ENCODE measurements around the gene UBXN1. TPM values are rescaled to one million over a fixed set of nuclear protein-coding genes. Genes with fewer than 3 reads are reported as not detected.
"Not testable (repeated sequence)": the region's sequence is repeated elsewhere in the genome, so short reads cannot be mapped to it uniquely, and the experiment has no call there.

UBXN1 gene
- total RNA-seq, 3 donors from 2014 or later, result 151 to 174 (median 157) TPM

DNA sequence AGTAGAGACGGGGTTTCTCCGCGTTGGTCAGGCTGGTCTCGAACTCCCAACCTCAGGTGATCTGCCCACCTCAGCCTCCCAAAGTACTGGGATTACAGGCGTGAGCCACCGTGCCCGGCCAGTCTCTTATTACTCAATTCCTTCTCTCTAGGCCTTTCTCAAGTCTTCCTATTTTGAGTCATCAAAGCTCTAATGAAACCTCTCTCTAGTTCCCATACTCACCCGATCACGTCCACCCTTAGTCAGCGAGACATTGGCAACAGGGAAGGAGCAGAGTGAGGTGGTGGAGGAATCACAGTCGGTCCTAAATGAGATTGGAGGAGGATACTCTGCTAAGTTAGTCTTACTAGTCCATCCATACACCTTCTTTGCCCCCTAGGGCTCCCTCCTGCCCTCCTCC lies 23.4 kb upstream of the UBXN1 start:
- ATAC-seq, result no peak
- no peaks in the 10 kb centered on the region for H3K27me3 Mint-ChIP-seq (ENCODE audit: low read depth)
- peaks cover 20% of the 10 kb centered on the region for H3K4me1 Mint-ChIP-seq (ENCODE audit: low read depth)
- DNase-seq, result no peak
- H3K4me3 Mint-ChIP-seq, result no peak overlapping the region
- no peaks in the 10 kb centered on the region for H3K9me3 Mint-ChIP-seq
- H3K36me3 Mint-ChIP-seq (ENCODE audit: insufficient read depth), result peaks cover 5% of the 10 kb centered on the region

DNA sequence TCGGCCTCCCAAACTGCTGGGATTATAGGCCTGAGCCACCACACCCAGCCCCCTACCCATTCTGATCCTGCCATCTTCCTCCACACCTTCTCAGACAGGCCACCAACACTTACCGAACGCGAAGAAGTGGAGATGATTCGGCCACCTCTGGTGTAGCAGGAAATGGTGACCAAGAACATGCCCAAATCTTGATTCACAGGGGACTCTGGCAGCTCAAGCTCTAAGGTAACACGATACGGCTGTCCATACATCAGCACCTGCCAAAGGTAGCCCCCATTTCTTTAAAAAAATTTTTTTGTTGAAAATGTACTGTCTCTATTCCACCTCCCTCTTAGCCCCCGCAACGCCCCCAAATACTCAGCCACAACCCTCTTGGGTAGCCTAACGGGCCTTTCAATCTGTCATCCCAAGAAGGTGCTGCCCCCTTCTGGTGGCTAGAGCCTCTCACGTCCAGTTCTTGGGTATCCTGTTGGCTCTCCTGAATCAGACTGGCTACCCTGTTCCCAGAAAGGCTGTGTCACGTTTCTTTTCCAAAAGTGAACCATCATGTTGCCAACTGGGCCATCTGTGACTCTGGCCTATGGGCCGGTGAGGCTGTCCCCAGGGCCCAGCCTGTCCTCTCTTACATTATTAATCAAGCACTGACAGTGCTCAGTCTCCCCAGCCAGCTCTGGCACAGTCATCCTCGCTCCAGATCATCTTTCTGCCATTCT lies 15.7 kb upstream of the UBXN1 start:
- H3K4me3 Mint-ChIP-seq, result no peak overlapping the region
- H3K9me3 Mint-ChIP-seq, result no peaks in the 10 kb centered on the region
- H3K4me1 Mint-ChIP-seq (ENCODE audit: low read depth), result peaks cover 6% of the 10 kb centered on the region
- ATAC-seq, result peak; percentile 93 to 96
- no peaks in the 10 kb centered on the region for H3K27me3 Mint-ChIP-seq (ENCODE audit: low read depth)
- peaks cover 20% of the 10 kb centered on the region for H3K36me3 Mint-ChIP-seq (ENCODE audit: insufficient read depth)
- DNase-seq, result peak; percentile 75

DNA sequence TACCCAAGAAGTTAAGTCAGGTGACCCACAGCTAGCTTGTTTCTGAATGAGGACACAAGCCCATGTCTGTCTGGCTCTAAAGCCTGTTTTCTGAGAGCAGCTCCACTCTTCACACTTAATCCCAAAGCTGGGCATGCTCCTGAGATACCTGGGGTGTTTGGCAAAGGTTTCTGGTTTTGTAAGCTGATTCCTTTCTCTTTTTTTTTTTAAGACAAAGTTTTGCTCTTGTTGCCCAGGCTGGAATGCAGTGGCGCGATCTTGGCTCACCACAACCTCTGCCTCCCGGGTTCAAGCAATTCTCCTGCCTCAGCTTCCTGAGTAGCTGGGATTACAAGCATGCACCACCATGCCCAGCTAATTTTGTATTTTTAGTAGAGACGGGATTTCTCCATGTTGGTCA lies 14.8 kb upstream of the UBXN1 start:
- not testable (repeated sequence) for H3K27me3 Mint-ChIP-seq (ENCODE audit: low read depth); H3K4me1 Mint-ChIP-seq (ENCODE audit: low read depth); H3K9me3 Mint-ChIP-seq; H3K4me3 Mint-ChIP-seq; DNase-seq; ATAC-seq
- H3K36me3 Mint-ChIP-seq (ENCODE audit: insufficient read depth), result peaks cover 20% of the 10 kb centered on the region

DNA sequence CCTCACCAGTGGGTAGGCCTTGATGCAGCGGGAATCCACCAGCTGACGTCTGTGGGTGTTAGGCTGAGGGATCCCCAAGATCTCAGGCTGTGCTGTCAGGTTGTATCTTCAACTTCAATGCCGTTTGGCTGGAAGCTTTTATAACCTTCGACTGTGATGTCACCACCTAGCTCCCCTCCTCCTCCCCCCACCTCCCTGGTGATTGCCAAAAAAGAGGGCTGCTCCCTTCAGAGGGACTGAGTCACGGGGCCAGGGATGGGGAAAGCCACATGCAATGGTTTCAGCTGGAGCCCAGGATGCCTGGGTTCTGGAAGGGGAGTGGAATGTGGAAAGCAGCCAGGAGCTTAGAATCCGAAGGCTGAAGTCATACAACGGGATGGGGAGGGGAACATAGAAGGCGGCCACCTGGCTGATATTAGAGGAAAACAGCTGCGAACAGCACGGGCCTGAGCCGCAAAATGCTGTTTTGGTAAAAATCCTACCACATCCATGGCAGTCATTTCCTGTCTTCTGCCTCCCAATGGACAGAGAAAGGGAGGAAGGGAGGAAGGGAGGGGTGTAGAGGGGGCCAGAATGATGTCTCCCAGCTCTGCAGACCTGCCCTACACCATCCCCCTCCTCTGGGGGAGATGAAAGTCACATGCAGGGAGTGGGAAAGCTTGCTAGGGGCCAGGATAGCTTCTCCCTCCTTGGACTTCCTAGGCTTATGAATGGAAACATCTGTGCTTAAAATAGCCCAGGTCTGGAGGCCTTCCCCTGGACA lies 10.7 kb upstream of the UBXN1 start, which contains the start of gene LRRN4CL:
TSS of gene LRRN4CL (minus strand) at position 110 of the 763 bp plus-strand sequence. CDS start 1,022 bp downstream, outside the sequence.
- Mint-ChIP-seq H3K4me3 (no peak within 1 kb of the TSS), H3K9me3 (no peaks in the 10 kb centered on the region), H3K27me3 (ENCODE audit: low read depth) (peaks cover 4% of the 10 kb centered on the region), H3K4me1 (ENCODE audit: low read depth) (peaks cover 1% of the 10 kb centered on the region), H3K36me3 (ENCODE audit: insufficient read depth) (peaks cover 16% of the 10 kb centered on the region)
- DNase-seq (no peak), ATAC-seq (no peak)

DNA sequence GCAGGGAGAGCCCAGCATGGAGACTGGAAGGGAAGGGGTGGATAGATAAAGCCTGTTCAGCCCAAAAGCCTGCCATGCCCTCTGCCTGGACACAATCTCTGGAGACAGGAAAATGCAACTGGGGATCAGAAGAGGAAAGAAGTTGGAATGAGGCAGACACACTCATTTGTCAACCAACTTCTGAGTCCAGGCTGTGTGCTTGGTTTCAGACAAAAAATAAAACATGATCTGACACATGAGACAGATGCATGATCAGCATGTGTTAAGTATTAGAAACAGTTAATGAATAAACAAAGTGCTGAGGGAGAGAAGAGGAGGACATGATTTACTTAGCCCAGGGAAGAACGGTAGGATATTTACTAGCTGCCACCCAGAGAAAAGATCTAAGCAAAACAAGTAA lies 9.6 kb upstream of the UBXN1 start:
- Mint-ChIP-seq H3K36me3 (ENCODE audit: insufficient read depth) (peaks cover 16% of the 10 kb centered on the region), H3K9me3 (no peaks in the 10 kb centered on the region), H3K4me1 (ENCODE audit: low read depth) (no peaks in the 10 kb centered on the region), H3K4me3 (no peak overlapping the region), H3K27me3 (ENCODE audit: low read depth) (peaks cover 4% of the 10 kb centered on the region)
- ATAC-seq (no peak), DNase-seq (no peak)

DNA sequence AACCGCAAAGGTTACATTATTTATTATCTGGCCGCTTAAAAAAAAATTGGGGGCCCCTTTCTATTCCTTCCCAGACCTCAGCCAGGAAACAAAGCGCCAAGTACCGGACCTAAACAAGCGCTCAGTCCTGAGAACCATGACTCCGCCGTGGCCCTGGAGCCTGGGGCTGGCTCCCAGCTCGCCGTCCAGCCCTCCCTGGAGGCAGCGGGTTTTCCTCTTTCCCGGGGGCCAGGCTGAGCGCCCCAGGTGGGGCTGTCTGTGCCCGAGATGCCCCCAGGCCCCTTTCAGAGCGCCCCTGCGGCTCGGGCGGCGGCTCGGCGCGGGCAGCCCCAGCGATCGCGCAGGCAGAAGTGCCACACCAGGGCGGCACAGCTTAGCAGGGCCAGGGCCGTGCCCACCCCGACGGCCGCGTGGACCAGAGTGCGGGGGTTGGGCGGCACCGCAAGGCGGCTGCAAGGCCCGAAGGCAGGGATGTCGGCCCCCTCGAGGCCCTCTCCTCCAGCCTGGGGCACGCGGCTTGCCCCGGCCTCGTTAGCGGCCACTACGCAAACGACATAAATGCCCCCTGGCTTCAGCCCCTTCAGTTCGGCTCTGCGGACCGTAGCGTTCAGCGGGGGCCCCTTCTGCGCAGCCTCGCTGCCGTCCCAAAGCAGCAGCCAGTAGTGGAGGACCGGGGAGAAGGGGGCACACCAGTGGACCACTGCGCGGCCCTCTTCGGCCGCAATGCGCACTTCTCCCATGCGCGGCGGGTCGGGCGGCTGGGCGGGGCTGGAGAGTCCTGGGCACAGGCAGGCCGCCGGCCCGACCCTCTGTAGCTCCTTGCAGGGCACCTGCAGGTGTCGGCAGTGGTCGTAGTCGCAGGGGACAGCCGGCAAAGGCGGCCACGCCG lies 8.9 kb upstream of the UBXN1 start:
- H3K36me3 Mint-ChIP-seq (ENCODE audit: insufficient read depth), result peaks cover 14% of the 10 kb centered on the region
- no peak for DNase-seq
- H3K4me1 Mint-ChIP-seq (ENCODE audit: low read depth), result no peaks in the 10 kb centered on the region
- H3K4me3 Mint-ChIP-seq, result no peak overlapping the region
- peak in 1 of 2 donors; percentile 37 for ATAC-seq
- H3K9me3 Mint-ChIP-seq, result no peaks in the 10 kb centered on the region
- peaks cover 4% of the 10 kb centered on the region for H3K27me3 Mint-ChIP-seq (ENCODE audit: low read depth)

DNA sequence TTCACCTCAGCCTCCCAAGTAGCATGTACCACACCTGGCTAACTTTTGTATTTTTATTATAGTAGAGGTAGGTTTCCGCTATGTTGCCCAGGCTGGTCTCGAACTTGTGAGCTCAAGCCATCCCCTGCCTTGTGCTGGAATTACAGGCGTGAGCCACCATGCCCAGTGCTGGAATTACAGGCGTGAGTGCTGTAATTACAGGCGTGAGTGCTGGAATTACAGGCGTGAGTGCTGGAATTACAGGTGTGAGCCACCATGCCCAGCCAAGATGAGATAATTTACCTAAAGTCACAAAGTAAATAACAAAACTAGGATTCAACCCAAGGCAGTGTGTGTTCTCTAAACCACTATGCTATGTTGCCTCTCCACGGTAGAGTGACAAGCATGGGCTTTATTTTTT lies 3.6 kb upstream of the UBXN1 start:
- Mint-ChIP-seq H3K36me3 (ENCODE audit: insufficient read depth) (peaks cover 8% of the 10 kb centered on the region), H3K27me3 (ENCODE audit: low read depth) (no peaks in the 10 kb centered on the region), H3K9me3 (no peaks in the 10 kb centered on the region), H3K4me1 (ENCODE audit: low read depth) (peaks cover 17% of the 10 kb centered on the region), H3K4me3 (no peak overlapping the region)
- ATAC-seq (no peak), DNase-seq (no peak)

DNA sequence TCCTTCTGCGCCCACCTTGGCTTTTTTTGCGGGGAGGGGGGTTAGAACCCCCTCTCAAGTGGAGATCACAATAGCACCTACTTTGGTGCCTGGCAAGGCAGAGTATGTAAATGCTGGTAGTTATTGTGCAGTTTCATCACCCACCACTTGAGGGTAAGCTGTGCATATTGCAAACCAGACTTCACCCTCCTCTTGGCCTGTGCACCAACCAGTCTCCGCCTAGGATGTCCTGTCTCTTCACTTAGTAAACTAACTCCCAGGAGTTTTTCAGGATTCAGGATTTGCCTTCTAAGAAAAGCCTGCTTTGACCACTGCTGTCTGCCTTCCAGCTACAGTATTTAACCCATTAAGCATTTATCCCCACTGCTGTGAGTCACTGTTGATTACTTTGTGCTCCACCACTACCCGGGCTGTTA lies 2.0 kb upstream of the UBXN1 start:
- H3K9me3 Mint-ChIP-seq, result no peaks in the 10 kb centered on the region
- no peaks in the 10 kb centered on the region for H3K27me3 Mint-ChIP-seq (ENCODE audit: low read depth)
- peaks cover 11% of the 10 kb centered on the region for H3K36me3 Mint-ChIP-seq (ENCODE audit: insufficient read depth)
- peak; percentile 64 to 70 for ATAC-seq
- peak overlapping the region; percentile 64 for H3K4me3 Mint-ChIP-seq
- DNase-seq, result no peak
- peaks cover 25% of the 10 kb centered on the region for H3K4me1 Mint-ChIP-seq (ENCODE audit: low read depth)

DNA sequence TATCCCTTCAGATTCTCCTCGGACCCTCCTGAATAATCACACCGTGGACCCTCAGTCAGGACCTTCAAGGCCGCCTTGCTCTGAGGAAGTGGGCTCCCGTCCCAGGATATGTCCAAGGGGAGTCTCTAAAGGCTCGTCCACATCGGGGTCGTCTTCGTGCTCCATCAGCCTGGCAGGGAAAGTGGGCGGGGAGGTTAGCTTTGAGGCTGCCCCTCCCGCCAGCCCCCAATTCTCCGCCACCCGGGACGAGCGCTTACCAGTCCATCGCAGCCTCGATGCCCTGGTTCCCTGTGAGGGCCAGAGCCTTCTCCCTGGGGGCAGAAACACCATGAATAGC lies 472 bp downstream of the UBXN1 start:
- no peaks in the 10 kb centered on the region for H3K9me3 Mint-ChIP-seq
- H3K4me3 Mint-ChIP-seq, result peak overlapping the region; percentile 90
- no peaks in the 10 kb centered on the region for H3K27me3 Mint-ChIP-seq (ENCODE audit: low read depth)
- ATAC-seq (no peak), DNase-seq (no peak)
- H3K36me3 Mint-ChIP-seq (ENCODE audit: insufficient read depth), result peaks cover 13% of the 10 kb centered on the region
- H3K4me1 Mint-ChIP-seq (ENCODE audit: low read depth), result peaks cover 26% of the 10 kb centered on the region

DNA sequence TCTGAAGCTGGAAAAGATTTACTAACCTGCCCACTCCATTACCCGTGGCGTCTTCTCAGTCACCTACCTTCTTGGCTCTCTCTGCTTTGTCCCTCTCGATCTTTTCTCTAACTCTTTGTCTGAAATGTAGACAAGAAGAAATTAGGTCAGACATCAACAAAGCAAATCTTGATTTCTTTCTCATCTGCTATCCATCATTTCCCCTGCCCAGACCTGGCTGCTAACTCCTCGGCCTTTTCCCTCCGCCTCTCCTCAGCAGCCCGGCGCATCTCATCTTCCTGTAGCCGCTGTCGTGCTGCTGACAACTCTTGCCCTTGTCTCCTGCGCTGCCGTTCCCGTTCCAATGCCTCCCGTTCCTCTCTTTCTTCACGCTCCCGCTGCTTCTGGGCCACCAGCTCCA lies 1.2 kb downstream of the UBXN1 start:
- H3K36me3 Mint-ChIP-seq (ENCODE audit: insufficient read depth), result peaks cover 13% of the 10 kb centered on the region
- H3K4me1 Mint-ChIP-seq (ENCODE audit: low read depth), result peaks cover 29% of the 10 kb centered on the region
- no peaks in the 10 kb centered on the region for H3K9me3 Mint-ChIP-seq
- DNase-seq, result no peak
- peak overlapping the region; percentile 90 for H3K4me3 Mint-ChIP-seq
- H3K27me3 Mint-ChIP-seq (ENCODE audit: low read depth), result no peaks in the 10 kb centered on the region
- no peak for ATAC-seq

DNA sequence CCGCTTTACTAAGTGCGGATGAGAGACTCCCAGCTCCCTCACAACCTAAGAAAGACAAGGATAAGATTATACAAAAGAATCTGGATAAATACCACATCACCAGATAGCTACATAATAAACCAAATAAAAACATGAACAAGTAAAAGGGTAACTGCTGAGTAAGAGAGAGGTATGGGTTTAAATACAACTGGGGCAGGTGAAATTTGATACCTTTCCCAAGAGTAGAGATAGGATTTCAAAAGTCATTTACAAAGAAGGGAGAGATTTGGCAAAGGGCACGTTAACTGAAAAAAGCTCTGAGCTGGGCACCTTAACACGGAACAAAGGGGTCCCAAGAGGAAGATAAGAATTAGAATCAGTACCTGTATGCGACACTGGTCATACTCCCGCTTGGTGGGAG lies 1.7 kb downstream of the UBXN1 start:
- peak overlapping the region; percentile 90 for H3K4me3 Mint-ChIP-seq
- peaks cover 33% of the 10 kb centered on the region for H3K4me1 Mint-ChIP-seq (ENCODE audit: low read depth)
- H3K27me3 Mint-ChIP-seq (ENCODE audit: low read depth), result no peaks in the 10 kb centered on the region
- no peak for ATAC-seq
- H3K36me3 Mint-ChIP-seq (ENCODE audit: insufficient read depth), result peaks cover 13% of the 10 kb centered on the region
- no peaks in the 10 kb centered on the region for H3K9me3 Mint-ChIP-seq
- no peak for DNase-seq

DNA sequence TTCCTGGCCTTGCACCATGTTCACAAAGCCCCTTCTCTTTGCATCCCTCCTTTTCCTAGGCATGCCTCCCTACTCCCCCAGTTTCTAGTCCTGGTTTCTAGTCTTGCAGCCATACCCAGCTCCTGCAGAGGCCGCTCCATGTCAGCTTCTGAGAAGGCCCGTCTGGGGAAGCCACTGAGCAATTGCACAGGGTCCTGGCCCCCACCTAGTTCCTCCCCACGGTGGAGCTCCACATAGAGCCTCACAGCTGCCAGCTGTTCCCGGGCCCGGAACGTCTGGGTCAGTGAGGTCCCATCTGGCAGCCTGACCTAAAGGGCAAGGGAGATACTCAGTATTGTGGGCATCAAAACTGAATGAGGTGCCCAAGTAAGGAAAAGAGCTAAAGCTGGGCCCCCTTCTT lies 2.2 kb downstream of the UBXN1 start:
- DNase-seq (no peak), ATAC-seq (no peak)
- H3K4me3 Mint-ChIP-seq, result peak overlapping the region; percentile 90
- H3K27me3 Mint-ChIP-seq (ENCODE audit: low read depth), result no peaks in the 10 kb centered on the region
- peaks cover 13% of the 10 kb centered on the region for H3K36me3 Mint-ChIP-seq (ENCODE audit: insufficient read depth)
- no peaks in the 10 kb centered on the region for H3K9me3 Mint-ChIP-seq
- peaks cover 35% of the 10 kb centered on the region for H3K4me1 Mint-ChIP-seq (ENCODE audit: low read depth)

DNA sequence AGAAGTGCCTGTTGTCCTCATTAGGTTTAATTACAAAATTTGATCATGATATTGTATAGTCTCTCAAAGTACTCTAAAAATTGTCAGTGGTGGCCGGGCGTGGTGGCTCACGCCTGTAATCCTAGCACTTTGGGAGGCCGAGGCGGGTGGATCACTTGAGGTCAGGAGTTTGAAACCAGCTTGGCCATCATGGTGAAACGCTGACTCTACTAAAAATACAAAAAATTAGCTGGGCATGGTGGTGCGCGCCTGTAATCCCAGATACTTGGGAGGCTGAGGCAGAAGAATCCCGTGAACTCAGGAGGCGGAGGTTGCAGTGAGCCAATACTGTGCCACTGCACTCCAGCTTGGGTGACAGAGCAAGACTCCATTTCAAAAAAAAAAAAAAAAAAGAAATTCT lies 3.5 kb downstream of the UBXN1 start:
- Mint-ChIP-seq H3K36me3 (ENCODE audit: insufficient read depth) (peaks cover 13% of the 10 kb centered on the region), H3K4me1 (ENCODE audit: low read depth) (peaks cover 31% of the 10 kb centered on the region)
- H3K27me3 Mint-ChIP-seq (ENCODE audit: low read depth); H3K4me3 Mint-ChIP-seq; DNase-seq; H3K9me3 Mint-ChIP-seq; ATAC-seq: not testable (repeated sequence)

DNA sequence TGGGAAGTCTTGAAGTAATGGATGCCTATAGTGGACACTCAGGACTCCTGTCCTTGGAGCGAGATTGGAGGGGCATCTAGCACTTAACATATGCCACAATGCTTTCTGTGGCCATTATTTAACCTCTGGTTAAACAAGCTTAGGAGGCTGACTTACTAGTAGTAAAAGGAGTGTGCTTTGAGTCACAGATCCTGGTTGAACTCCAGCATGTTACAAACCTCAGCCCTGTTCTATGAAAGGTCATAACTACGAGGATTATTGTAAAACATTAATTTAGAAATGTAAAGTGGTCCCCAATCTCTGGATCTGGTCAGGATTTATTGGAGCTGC lies 5.7 kb downstream of the UBXN1 start:
- no peaks in the 10 kb centered on the region for H3K9me3 Mint-ChIP-seq
- H3K4me3 Mint-ChIP-seq, result peak overlapping the region; percentile 98
- no peak for ATAC-seq
- H3K27me3 Mint-ChIP-seq (ENCODE audit: low read depth), result no peaks in the 10 kb centered on the region
- DNase-seq, result no peak
- peaks cover 35% of the 10 kb centered on the region for H3K4me1 Mint-ChIP-seq (ENCODE audit: low read depth)
- H3K36me3 Mint-ChIP-seq (ENCODE audit: insufficient read depth), result peaks cover 15% of the 10 kb centered on the region
